ENCODE data around the gene UBR7. TPM values are rescaled to one million over a fixed set of nuclear protein-coding genes. Genes with fewer than 3 reads are reported as not detected.
"Not testable (repeated sequence)": the region's sequence is repeated elsewhere in the genome, so short reads cannot be mapped to it uniquely, and the experiment has no call there.

Gene UBR7
- total and polyA plus RNA-seq, 4 donors: 11.3 to 26.0 (median 14.3) TPM

DNA sequence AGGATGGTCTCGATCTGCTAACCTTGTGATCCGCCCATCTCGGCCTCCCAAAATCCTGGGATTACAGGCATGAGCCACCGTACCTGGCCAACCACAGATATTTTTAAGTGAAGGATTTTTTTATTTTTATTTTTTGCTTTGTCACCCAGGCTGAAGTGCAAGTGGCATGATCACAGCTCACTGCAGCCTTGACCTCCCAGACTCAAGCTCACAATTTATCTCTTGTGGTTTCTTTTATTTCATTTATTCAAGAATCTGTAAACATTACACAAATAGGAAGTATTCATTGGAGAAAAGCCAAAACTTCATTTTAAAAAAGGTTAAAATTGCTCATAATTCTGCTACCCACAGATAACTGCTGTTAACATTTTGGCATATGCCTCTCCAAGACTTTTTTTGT lies 35.7 kb upstream of the UBR7 start:
- no peak for DNase-seq
- TF ChIP-seq, protein P1, sequence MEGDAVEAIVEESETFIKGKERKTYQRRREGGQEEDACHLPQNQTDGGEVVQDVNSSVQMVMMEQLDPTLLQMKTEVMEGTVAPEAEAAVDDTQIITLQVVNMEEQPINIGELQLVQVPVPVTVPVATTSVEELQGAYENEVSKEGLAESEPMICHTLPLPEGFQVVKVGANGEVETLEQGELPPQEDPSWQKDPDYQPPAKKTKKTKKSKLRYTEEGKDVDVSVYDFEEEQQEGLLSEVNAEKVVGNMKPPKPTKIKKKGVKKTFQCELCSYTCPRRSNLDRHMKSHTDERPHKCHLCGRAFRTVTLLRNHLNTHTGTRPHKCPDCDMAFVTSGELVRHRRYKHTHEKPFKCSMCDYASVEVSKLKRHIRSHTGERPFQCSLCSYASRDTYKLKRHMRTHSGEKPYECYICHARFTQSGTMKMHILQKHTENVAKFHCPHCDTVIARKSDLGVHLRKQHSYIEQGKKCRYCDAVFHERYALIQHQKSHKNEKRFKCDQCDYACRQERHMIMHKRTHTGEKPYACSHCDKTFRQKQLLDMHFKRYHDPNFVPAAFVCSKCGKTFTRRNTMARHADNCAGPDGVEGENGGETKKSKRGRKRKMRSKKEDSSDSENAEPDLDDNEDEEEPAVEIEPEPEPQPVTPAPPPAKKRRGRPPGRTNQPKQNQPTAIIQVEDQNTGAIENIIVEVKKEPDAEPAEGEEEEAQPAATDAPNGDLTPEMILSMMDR (IDR thresholded peaks at IDR 0.05; ENCODE audit: control extremely low read depth, extremely low read depth): no peak

DNA sequence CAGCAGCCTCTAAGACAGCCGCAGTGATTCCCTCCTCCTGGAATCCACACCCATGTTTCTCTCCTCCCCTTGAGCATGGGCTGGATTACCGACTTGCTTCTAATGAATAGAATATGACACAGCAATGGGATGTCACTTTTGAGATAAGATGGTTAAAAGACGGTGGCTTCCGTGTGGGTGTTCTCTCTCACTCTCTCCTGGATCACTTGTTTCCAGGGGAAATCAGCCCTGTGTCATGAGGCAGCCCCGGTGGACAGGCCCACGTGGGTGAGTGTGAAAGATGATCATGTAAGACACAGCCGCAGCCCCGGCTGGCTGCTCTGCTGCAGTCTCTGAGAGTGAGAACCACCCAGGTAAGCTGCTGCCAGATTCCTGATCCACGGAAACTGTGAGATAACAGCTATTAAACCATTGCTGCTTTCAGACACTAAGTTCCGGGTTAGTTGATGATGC lies 33.1 kb upstream of the UBR7 start:
- DNase-seq: no peak
- no peaks in the 10 kb centered on the region for H3K4me1 ChIP-seq (ENCODE audit: control insufficient read depth in 5 of 5, insufficient read depth in 5 of 5, low read length in 5 of 5)
- no peak overlapping the region for H3K9ac ChIP-seq (ENCODE audit: insufficient read depth in 1 of 2, low read length in 2 of 2)
- no peaks in the 10 kb centered on the region for H3K36me3 ChIP-seq (ENCODE audit: control insufficient read depth in 4 of 4, insufficient read depth in 4 of 4, low read length in 4 of 4)
- H3K27me3 ChIP-seq (ENCODE audit: control insufficient read depth in 3 of 3, insufficient read depth in 3 of 3, low read length in 2 of 3): peaks cover 0 to 4% (median 0%) of the 10 kb centered on the region in 3 donors
- 46 to 73% methylated on average over 10 of the region's 10 CpGs for WGBS, 2 donors
- no peak overlapping the region for H3K27ac ChIP-seq (ENCODE audit: low read depth in 1 of 2, low read length in 1 of 2)
- TF ChIP-seq, protein P1 (IDR thresholded peaks at IDR 0.05; ENCODE audit: control extremely low read depth, extremely low read depth): no peak
- no peaks in the 10 kb centered on the region for H3K9me3 ChIP-seq (ENCODE audit: control insufficient read depth in 4 of 4, insufficient read depth in 3 of 4, low read length in 3 of 4)
- ATAC-seq (ENCODE audit: insufficient read depth, low FRiP score): no peak
- no peak overlapping the region for H3K4me3 ChIP-seq

More for the DNA sequence above, 35.7 kb upstream of the UBR7 start:
- Histone ChIP-seq H3K4me3 (no peak overlapping the region), H3K9me3 (ENCODE audit: control insufficient read depth in 4 of 4, insufficient read depth in 3 of 4, low read length in 3 of 4) (no peaks in the 10 kb centered on the region), H3K27ac (ENCODE audit: low read depth in 1 of 2, low read length in 1 of 2) (no peak overlapping the region), H3K36me3 (ENCODE audit: control insufficient read depth in 4 of 4, insufficient read depth in 4 of 4, low read length in 4 of 4) (no peaks in the 10 kb centered on the region), H3K27me3 (ENCODE audit: control insufficient read depth in 3 of 3, insufficient read depth in 3 of 3, low read length in 2 of 3) (peaks cover 0 to 4% (median 0%) of the 10 kb centered on the region in 3 donors), H3K9ac (ENCODE audit: insufficient read depth in 1 of 2, low read length in 2 of 2) (no peak overlapping the region), H3K4me1 (ENCODE audit: control insufficient read depth in 5 of 5, insufficient read depth in 5 of 5, low read length in 5 of 5) (no peaks in the 10 kb centered on the region)
- WGBS, 2 donors: 79 to 81% methylated on average over 4 of the region's 4 CpGs
- ATAC-seq (ENCODE audit: insufficient read depth, low FRiP score): no peak

DNA sequence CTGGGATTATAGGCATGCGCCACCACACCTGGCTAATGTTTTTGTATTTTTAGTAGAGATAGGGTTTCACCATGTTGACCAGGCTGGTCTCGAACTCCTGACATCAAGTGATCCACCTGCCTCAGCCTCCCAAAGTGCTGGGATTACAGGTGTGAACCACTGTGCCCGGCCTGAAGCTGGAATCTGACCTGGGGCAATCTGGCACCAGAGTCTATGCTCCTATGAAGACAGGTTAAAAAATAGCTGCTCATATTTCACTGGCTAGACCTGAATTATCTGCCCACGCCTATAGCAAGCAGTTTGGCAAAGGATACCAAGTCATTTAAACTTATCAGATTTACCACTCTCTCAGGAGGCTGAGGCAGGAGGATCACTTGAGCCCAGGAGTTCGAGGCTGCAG lies 32.3 kb upstream of the UBR7 start:
- 77 to 90% methylated on average over 5 of the region's 5 CpGs for WGBS, 2 donors
- H3K9ac ChIP-seq (ENCODE audit: insufficient read depth in 1 of 2, low read length in 2 of 2); H3K4me3 ChIP-seq; H3K9me3 ChIP-seq (ENCODE audit: control insufficient read depth in 4 of 4, insufficient read depth in 3 of 4, low read length in 3 of 4); DNase-seq; H3K27ac ChIP-seq (ENCODE audit: low read depth in 1 of 2, low read length in 1 of 2); H3K4me1 ChIP-seq (ENCODE audit: control insufficient read depth in 5 of 5, insufficient read depth in 5 of 5, low read length in 5 of 5); H3K27me3 ChIP-seq (ENCODE audit: control insufficient read depth in 3 of 3, insufficient read depth in 3 of 3, low read length in 2 of 3); H3K36me3 ChIP-seq (ENCODE audit: control insufficient read depth in 4 of 4, insufficient read depth in 4 of 4, low read length in 4 of 4); ATAC-seq (ENCODE audit: insufficient read depth, low FRiP score): not testable (repeated sequence)

DNA sequence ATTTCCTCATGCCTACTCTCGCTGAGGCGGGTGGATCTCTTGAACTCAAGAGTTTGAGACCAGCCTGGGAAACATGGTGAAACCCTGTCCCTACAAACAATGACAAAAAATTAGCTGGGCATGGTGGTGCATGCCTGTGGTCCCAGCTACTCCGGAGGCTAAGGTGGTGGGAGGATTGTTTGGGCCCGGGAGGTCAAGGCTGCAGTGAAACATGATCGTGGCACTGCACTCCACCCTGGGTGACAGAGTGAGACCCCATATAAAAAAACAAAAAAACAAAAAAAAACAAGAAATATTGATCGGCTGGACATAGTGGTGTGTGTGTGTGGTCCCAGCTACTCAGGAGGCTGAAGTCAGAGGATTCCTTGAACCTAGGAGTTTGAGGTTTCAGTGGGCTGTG lies 31.6 kb upstream of the UBR7 start:
- H3K27me3 ChIP-seq (ENCODE audit: control insufficient read depth in 3 of 3, insufficient read depth in 3 of 3, low read length in 2 of 3): peaks cover 0 to 4% (median 0%) of the 10 kb centered on the region in 3 donors
- no peaks in the 10 kb centered on the region for H3K4me1 ChIP-seq (ENCODE audit: control insufficient read depth in 5 of 5, insufficient read depth in 5 of 5, low read length in 5 of 5)
- H3K36me3 ChIP-seq (ENCODE audit: control insufficient read depth in 4 of 4, insufficient read depth in 4 of 4, low read length in 4 of 4): no peaks in the 10 kb centered on the region
- H3K9me3 ChIP-seq (ENCODE audit: control insufficient read depth in 4 of 4, insufficient read depth in 3 of 4, low read length in 3 of 4): no peaks in the 10 kb centered on the region
- 84 to 87% methylated on average over 6 of the region's 6 CpGs for WGBS, 2 donors
- H3K9ac ChIP-seq (ENCODE audit: insufficient read depth in 1 of 2, low read length in 2 of 2): no peak overlapping the region
- TF ChIP-seq, protein P1 (IDR thresholded peaks at IDR 0.05; ENCODE audit: control extremely low read depth, extremely low read depth): no peak
- DNase-seq (no peak), ATAC-seq (ENCODE audit: insufficient read depth, low FRiP score) (no peak)
- H3K4me3 ChIP-seq: no peak overlapping the region
- no peak overlapping the region for H3K27ac ChIP-seq (ENCODE audit: low read depth in 1 of 2, low read length in 1 of 2)
